Osteocyte (in vitro differentiated cells): ENCODE data around the gene ARHGAP30. TPM values are rescaled to one million over a fixed set of nuclear protein-coding genes. Genes with fewer than 3 reads are reported as not detected.

Experiments used
- DNase-seq: peaks from one replicate; pipeline ENCODE4 v3.0.0; 2021; ENCODE audit warnings: mixed read lengths; ENCODE audit not compliant: unreplicated experiment; ENCODE audit errors: extremely low spot score
- H3K27ac Mint-ChIP-seq: one replicate; pipeline ENCODE4 v1.8.0; 2021; ENCODE audit warnings: mild to moderate bottlenecking, mixed read lengths; ENCODE audit not compliant: unreplicated experiment
- H3K27me3 Mint-ChIP-seq: one replicate; pipeline ENCODE4 v1.8.0; 2021; ENCODE audit warnings: mixed read lengths; ENCODE audit not compliant: unreplicated experiment
- H3K36me3 Mint-ChIP-seq: one replicate; pipeline ENCODE4 v1.8.0; 2021; ENCODE audit warnings: mixed read lengths; ENCODE audit not compliant: unreplicated experiment
- H3K4me1 Mint-ChIP-seq: one replicate; pipeline ENCODE4 v1.8.0; 2021; ENCODE audit warnings: mixed read lengths; ENCODE audit not compliant: unreplicated experiment
- H3K4me3 Mint-ChIP-seq: one replicate; pipeline ENCODE4 v1.8.0; 2021; ENCODE audit warnings: mild to moderate bottlenecking, moderate library complexity, mixed read lengths; ENCODE audit not compliant: unreplicated experiment
- H3K9me3 Mint-ChIP-seq: one replicate; pipeline ENCODE4 v1.8.0; 2021; ENCODE audit warnings: mixed read lengths; ENCODE audit not compliant: unreplicated experiment
- total RNA-seq: library from RNA; stranded (reverse); gene quantifications from 2 replicates; pipeline ENCODE4 v1.2.1, GENCODE V29; 2021
- TF ChIP-seq, protein P1 (sequence below): fragments of 200-600 bp; sonication (generic); IDR thresholded peaks from 2 replicates; pipeline ENCODE4 v1.5.0; 2021; ENCODE audit warnings: antibody characterized with exemption, mild to moderate bottlenecking, moderate library complexity

The ARHGAP30 gene
- total RNA-seq, 1 donor from 2014 or later: not detected

DNA sequence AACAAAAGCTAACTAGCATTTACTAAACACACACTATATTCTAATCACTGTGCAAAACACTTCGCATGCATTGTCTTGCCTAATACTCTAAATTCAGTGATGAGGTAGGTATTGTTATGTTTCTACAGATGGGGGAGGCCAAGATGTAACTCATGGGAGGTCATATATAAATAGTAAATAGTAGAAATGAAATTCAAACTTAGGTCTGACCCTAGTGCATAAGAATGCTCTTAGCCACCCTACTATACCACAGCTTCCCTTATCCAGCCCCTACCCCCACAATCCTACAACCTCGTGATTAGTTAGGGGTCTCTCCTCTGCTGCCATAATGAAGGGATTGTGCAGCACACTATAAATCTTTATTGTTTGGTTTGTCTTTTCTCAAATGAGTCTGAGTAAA is 44.9 kb upstream of the ARHGAP30 start:
- Mint-ChIP-seq H3K36me3 (peaks cover 5% of the 10 kb centered on the region), H3K9me3 (no peaks in the 10 kb centered on the region), H3K4me3 (no peak overlapping the region), H3K27ac (no peak overlapping the region), H3K4me1 (peaks cover 44% of the 10 kb centered on the region), H3K27me3 (no peaks in the 10 kb centered on the region)
- TF ChIP-seq, protein P1, sequence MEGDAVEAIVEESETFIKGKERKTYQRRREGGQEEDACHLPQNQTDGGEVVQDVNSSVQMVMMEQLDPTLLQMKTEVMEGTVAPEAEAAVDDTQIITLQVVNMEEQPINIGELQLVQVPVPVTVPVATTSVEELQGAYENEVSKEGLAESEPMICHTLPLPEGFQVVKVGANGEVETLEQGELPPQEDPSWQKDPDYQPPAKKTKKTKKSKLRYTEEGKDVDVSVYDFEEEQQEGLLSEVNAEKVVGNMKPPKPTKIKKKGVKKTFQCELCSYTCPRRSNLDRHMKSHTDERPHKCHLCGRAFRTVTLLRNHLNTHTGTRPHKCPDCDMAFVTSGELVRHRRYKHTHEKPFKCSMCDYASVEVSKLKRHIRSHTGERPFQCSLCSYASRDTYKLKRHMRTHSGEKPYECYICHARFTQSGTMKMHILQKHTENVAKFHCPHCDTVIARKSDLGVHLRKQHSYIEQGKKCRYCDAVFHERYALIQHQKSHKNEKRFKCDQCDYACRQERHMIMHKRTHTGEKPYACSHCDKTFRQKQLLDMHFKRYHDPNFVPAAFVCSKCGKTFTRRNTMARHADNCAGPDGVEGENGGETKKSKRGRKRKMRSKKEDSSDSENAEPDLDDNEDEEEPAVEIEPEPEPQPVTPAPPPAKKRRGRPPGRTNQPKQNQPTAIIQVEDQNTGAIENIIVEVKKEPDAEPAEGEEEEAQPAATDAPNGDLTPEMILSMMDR: no peak
- DNase-seq: no peak

DNA sequence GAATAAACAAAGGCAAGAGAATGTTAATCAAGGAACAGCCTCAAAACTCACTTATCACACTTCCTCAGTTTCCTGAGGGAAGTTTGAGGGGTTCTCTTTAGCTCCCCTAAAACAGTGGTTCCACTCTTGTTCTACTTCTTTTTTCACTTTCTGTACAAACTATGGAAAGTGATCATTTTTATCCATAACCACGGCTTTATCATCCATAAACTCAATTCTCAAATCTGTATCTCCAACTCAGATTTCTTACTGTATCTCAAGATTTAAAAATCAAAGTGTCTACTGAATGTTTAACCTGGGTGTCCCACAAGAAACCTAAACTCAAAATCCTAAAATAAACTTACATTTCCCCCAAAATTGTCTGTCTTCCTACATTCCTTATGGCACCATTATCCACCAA is 44.2 kb upstream of the ARHGAP30 start:
- Mint-ChIP-seq H3K4me1 (peaks cover 37% of the 10 kb centered on the region), H3K27ac (no peak overlapping the region), H3K36me3 (peaks cover 5% of the 10 kb centered on the region), H3K4me3 (no peak overlapping the region), H3K9me3 (no peaks in the 10 kb centered on the region), H3K27me3 (no peaks in the 10 kb centered on the region)
- TF ChIP-seq, protein P1: no peak
- DNase-seq: no peak

DNA sequence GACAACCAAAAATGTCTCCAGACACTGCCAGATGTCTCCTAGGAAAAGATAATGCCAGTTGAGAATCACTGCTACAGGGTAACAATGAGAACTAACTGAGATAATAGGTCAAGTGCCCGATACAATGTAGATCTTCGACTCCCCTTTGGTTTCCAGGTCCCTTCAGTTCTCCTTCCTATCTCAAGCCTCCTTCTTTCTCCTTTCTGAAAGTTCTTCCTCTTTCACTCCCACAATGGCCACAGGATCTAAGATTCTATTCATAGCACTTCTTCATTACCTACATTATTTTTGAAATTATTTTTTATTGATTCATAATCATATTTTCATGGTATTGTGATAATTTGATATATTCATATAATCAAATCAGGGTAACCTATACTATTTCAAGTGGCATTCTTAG is 41.8 kb upstream of the ARHGAP30 start:
- no peaks in the 10 kb centered on the region for H3K9me3 Mint-ChIP-seq
- H3K27ac Mint-ChIP-seq: no peak overlapping the region
- no peak for DNase-seq
- H3K27me3 Mint-ChIP-seq: no peaks in the 10 kb centered on the region
- H3K4me3 Mint-ChIP-seq: no peak overlapping the region
- peaks cover 5% of the 10 kb centered on the region for H3K36me3 Mint-ChIP-seq
- TF ChIP-seq, protein P1: no peak
- H3K4me1 Mint-ChIP-seq: peaks cover 18% of the 10 kb centered on the region

DNA sequence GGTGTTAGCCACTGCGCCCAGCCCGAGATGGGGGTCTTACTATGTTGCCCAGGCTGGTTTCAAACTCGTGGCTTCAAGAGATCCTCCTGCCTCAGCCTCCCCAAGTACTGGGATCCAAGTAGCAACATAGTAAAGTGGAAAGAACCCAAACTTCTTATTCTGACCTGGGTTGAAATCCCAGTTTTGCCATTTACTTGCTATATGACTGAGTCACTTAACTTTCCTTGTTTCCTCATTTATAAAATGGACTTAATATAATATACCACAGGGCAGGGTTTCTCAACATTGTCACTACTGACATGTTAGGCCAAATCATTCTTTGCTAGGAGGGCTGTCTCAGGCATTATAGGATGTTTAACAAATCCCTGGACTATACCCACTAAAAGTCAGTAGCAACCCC is 41.4 kb upstream of the ARHGAP30 start:
- no peaks in the 10 kb centered on the region for H3K27me3 Mint-ChIP-seq
- H3K4me3 Mint-ChIP-seq: no peak overlapping the region
- DNase-seq: no peak
- H3K9me3 Mint-ChIP-seq: no peaks in the 10 kb centered on the region
- no peak overlapping the region for H3K27ac Mint-ChIP-seq
- peaks cover 5% of the 10 kb centered on the region for H3K36me3 Mint-ChIP-seq
- TF ChIP-seq, protein P1: no peak
- H3K4me1 Mint-ChIP-seq: peaks cover 15% of the 10 kb centered on the region

DNA sequence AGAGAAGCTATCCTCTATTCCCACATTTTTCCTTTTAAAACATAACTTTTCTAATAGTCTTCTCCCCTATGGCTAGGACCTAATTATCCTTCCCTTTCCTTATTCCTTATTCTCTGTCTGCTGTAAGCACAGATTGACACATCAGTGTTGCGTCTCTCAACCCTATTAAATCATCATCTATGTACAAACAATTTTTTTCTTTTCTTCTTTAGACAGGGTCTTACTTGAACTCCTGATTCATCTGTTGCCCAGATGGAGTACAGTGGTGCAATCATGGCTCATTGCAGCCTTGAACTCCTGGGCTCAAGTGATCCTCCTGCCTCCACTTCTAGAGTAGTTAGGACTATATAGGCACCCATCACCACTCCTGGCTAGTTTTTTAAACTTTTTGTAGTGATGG is 36.7 kb upstream of the ARHGAP30 start:
- no peak for DNase-seq
- no peak overlapping the region for H3K27ac Mint-ChIP-seq
- H3K27me3 Mint-ChIP-seq: no peaks in the 10 kb centered on the region
- TF ChIP-seq, protein P1: no peak
- H3K9me3 Mint-ChIP-seq: no peaks in the 10 kb centered on the region
- no peaks in the 10 kb centered on the region for H3K4me1 Mint-ChIP-seq
- H3K36me3 Mint-ChIP-seq: peaks cover 7% of the 10 kb centered on the region
- H3K4me3 Mint-ChIP-seq: no peak overlapping the region
